ENCODE results near the gene USP20.
"Not testable (repeated sequence)": the region's sequence is repeated elsewhere in the genome, so short reads cannot be mapped to it uniquely, and the experiment has no call there.

Gene USP20

GRCh38 chr9:129889941-129890717, 54.9 kb downstream of the USP20 start:
- DNase-seq (ENCODE audit: low read depth in 2 of 2), result no peak

- not testable (repeated sequence) for DNase-seq (ENCODE audit: low read depth in 2 of 2)
These were observed 55.6 kb downstream of the USP20 start for GRCh38 chr9:129890718-129891299.

- DNase-seq (ENCODE audit: low read depth in 2 of 2), result no peak
These were observed 56.3 kb downstream of the USP20 start for GRCh38 chr9:129891569-129891968.

- DNase-seq (ENCODE audit: low read depth in 2 of 2), result no peak
These were observed 59.0 kb downstream of the USP20 start for GRCh38 chr9:129894120-129894823.

- no peak for DNase-seq (ENCODE audit: low read depth in 2 of 2)
These were observed 60.4 kb downstream of the USP20 start for GRCh38 chr9:129895376-129896268.

GRCh38 chr9:129897263-129897662, 62.0 kb downstream of the USP20 start:
- no peak for DNase-seq (ENCODE audit: low read depth in 2 of 2)

- no peak for DNase-seq (ENCODE audit: low read depth in 2 of 2)
These were observed 62.9 kb downstream of the USP20 start for GRCh38 chr9:129898185-129898584.

- no peak for DNase-seq (ENCODE audit: low read depth in 2 of 2)
These were observed 64.4 kb downstream of the USP20 start for GRCh38 chr9:129899620-129900019.

GRCh38 chr9:129900263-129901027, 65.2 kb downstream of the USP20 start:
- no peak for DNase-seq (ENCODE audit: low read depth in 2 of 2)

GRCh38 chr9:129901993-129902739, 66.9 kb downstream of the USP20 start:
- DNase-seq (ENCODE audit: low read depth in 2 of 2), result no peak

- DNase-seq (ENCODE audit: low read depth in 2 of 2), result no peak
These were observed 67.5 kb downstream of the USP20 start for GRCh38 chr9:129902740-129903134.

GRCh38 chr9:129904734-129905133, 69.5 kb downstream of the USP20 start:
- no peak for DNase-seq (ENCODE audit: low read depth in 2 of 2)

- DNase-seq (ENCODE audit: low read depth in 2 of 2), result no peak
These were observed 71.0 kb downstream of the USP20 start for GRCh38 chr9:129906298-129906697.

- DNase-seq (ENCODE audit: low read depth in 2 of 2), result no peak
These were observed 71.9 kb downstream of the USP20 start for GRCh38 chr9:129907201-129907600.

- DNase-seq (ENCODE audit: low read depth in 2 of 2), result no peak
These were observed 73.6 kb downstream of the USP20 start for GRCh38 chr9:129908906-129909305.

- DNase-seq (ENCODE audit: low read depth in 2 of 2), result no peak
These were observed 74.6 kb downstream of the USP20 start for GRCh38 chr9:129909851-129910250.

GRCh38 chr9:129910628-129911567, 75.6 kb downstream of the USP20 start:
- peak; percentile 97 to 98 for DNase-seq (ENCODE audit: low read depth in 2 of 2)

- DNase-seq (ENCODE audit: low read depth in 2 of 2), result no peak
These were observed 78.8 kb downstream of the USP20 start for GRCh38 chr9:129914051-129914450.

GRCh38 chr9:129916707-129917106, 81.4 kb downstream of the USP20 start:
- no peak for DNase-seq (ENCODE audit: low read depth in 2 of 2)
